Hematopoietic multipotent progenitor cell treated with erythropoietin and hydrocortisone succinate and interleukin-3 and kit ligand, for 15 days (in vitro differentiated cells): ENCODE data around the gene HK1.
"Not testable (repeated sequence)": the region's sequence is repeated elsewhere in the genome, so short reads cannot be mapped to it uniquely, and the experiment has no call there.

Experiments
- DNase-seq: peaks from one replicate; pipeline ENCODE4 v3.0.0-alpha.2; 2015; ENCODE audit warnings: low spot score

The HK1 gene

GRCh38 chr10:69311309-69311708 lies 33.0 kb downstream of the HK1 start:
- no peak for DNase-seq

GRCh38 chr10:69312528-69312927 lies 34.2 kb downstream of the HK1 start:
- no peak for DNase-seq

- peak; percentile 45 for DNase-seq
These were observed 36.8 kb downstream of the HK1 start for GRCh38 chr10:69315100-69315542.

- peak; percentile 84 for DNase-seq
These were observed 37.5 kb downstream of the HK1 start for GRCh38 chr10:69315610-69316312.

- DNase-seq: peak; percentile 63
These were observed 38.2 kb downstream of the HK1 start for GRCh38 chr10:69316313-69317059.

- peak; percentile 80 for DNase-seq
These were observed 38.9 kb downstream of the HK1 start for GRCh38 chr10:69317175-69317604.

GRCh38 chr10:69317626-69318105 lies 39.4 kb downstream of the HK1 start:
- no peak for DNase-seq

GRCh38 chr10:69318106-69318866 lies 40.0 kb downstream of the HK1 start:
- DNase-seq: peak; percentile 91

GRCh38 chr10:69318867-69319727 lies 40.8 kb downstream of the HK1 start:
- peak; percentile 81 for DNase-seq

- DNase-seq: peak; percentile 48
These were observed 41.6 kb downstream of the HK1 start for GRCh38 chr10:69319841-69320316.

GRCh38 chr10:69320521-69320920 lies 42.2 kb downstream of the HK1 start:
- no peak for DNase-seq

GRCh38 chr10:69321039-69321715 lies 42.9 kb downstream of the HK1 start:
- DNase-seq: no peak

GRCh38 chr10:69321865-69322264 lies 43.6 kb downstream of the HK1 start:
- DNase-seq: no peak

- not testable (repeated sequence) for DNase-seq
These were observed 44.0 kb downstream of the HK1 start for GRCh38 chr10:69322346-69322745.

- no peak for DNase-seq
These were observed 45.3 kb downstream of the HK1 start for GRCh38 chr10:69323622-69324021.

- DNase-seq: no peak
These were observed 46.3 kb downstream of the HK1 start for GRCh38 chr10:69324583-69324982.

GRCh38 chr10:69325637-69326523 lies 47.6 kb downstream of the HK1 start:
- DNase-seq: not testable (repeated sequence)

- DNase-seq: no peak
These were observed 48.4 kb downstream of the HK1 start for GRCh38 chr10:69326692-69327091.

- DNase-seq: peak; percentile 67
These were observed 49.4 kb downstream of the HK1 start for GRCh38 chr10:69327463-69328379.
